Amniotic stem cell (primary cell): ENCODE data around the gene TCHH.
A peak's percentile ranks its signal among the peaks of the same experiment; 100 is the strongest.
"Not testable (repeated sequence)": the region's sequence is repeated elsewhere in the genome, so short reads cannot be mapped to it uniquely, and the experiment has no call there.

Source experiments
- DNase-seq: peaks from one replicate; lab custom pipeline; 2025; lab: John Stamatoyannopoulos, UW

TCHH gene

DNA sequence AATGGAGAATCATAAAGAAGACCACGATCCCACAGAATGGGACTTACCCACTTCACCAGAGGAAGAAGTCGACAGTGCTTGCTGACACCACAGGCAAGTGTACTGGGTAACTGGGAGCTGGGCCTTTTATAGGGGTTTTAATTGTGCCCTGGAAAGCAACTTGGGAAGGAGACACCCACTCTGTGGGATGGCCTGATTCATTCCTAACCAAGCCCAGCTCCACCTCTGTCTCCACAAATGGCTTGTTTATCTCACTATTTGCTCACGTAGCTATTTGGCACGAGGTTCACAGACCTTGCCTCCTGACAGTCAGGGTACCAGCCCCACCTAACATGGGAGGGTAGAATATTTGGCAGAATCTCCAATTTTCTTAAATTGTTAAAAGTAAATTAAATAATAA lies at the start of gene TCHH:
TSS of gene TCHH (minus strand) at position 101 of the 400 bp plus-strand sequence. CDS start 1,364 bp downstream, outside the sequence.
- DNase-seq = no peak

- no peak for DNase-seq
Measured at GRCh38 chr1:152164517-152165136, 49.4 kb upstream of the TCHH start.

DNA sequence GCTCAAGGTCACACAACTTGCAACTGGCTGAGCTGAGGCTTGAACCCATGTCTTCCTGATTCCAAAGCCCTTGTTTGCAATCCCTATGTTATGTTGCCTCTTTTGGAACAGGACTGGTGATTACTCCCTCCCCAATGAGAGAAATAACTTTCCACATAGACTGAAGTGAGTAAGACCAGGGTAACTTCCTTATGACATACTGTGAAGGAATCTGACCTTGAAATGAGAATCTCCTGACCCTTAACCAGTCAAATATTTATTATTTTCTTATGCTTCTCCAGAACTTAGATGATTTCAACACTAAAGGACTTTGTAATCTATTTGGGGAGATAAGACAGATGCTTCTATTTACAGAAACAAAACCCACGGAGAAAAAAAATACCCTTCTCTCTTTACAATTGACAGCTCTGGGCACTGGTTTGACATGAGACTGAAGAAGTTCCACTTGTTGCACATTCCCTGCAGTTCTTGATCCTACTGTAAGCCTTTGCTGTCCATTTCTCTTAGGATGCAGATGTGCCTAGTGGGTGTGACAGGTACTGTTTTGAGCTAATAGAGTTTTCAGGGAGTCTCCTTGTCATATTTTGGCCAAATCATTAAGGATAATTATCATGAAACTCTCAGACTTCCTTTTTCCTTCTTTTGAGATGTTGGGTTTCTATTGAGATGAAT lies 47.7 kb upstream of the TCHH start:
- no peak for DNase-seq

DNA sequence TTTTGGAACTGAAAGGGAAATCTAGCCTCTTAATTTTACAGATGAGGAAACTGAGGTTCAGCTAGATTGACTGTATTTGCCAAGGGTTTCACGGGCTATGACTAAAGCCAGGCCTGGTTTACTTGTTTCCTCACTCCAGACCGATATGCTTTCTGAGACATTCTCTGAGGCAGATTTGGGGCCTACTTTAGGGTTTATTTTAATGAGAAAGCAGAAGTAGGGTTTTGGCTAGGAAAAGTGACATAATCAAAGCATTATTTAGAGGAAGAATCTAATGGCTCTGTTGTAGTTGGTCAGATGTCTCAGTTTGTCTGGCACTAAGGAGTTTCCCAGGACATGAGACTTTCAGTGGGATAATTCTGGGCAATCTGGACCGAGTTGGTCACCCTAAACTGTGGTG lies 45.3 kb upstream of the TCHH start:
- DNase-seq = no peak

DNA sequence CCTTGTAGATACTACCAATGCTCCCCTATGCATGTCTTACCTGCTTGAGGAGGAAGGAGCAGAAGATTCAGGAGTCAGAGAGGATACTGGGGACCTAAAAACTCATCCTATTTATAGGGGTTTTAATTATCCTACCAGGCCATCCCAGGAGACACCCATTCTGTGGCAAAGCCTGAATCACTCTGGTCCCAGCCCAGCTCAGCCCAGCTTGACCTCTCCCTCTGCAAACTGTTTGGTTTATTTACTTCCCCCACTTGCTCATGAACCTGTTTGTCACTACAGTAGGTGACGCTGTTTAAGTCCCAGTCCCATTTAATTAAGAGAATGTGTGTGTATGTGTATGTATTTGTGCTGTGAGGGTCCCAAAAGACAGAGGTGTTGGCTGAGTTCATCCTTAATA lies 43.9 kb upstream of the TCHH start, which contains the start of gene RPTN:
TSS of gene RPTN (minus strand) at position 85 of the 400 bp plus-strand sequence. CDS start 1,339 bp downstream, outside the sequence.
- no peak for DNase-seq

GRCh38 chr1:152153996-152154395 lies 38.8 kb upstream of the TCHH start:
- no peak for DNase-seq

DNA sequence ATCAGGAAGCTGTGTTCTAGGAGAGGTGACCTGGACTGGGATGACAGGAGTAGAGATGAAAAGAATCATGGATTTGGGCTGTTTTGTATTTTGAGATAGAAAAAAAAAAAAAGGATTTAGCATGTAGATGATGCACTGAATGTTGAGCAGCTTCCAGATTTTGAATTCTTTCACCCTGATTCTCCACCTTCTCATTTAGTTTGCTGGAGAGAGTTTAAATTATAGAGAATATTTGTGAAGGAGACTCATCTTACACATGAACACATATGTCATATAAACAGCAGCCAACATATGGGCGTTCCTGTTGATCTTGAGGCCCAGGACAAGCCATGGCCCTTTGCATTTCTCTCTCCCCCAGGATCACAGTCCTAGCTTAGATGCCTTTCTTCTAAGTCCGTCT lies 36.4 kb upstream of the TCHH start:
- DNase-seq = no peak

GRCh38 chr1:152148981-152149380 lies 33.7 kb upstream of the TCHH start:
- DNase-seq = no peak

GRCh38 chr1:152148051-152148450 lies 32.8 kb upstream of the TCHH start:
- DNase-seq = no peak

DNA sequence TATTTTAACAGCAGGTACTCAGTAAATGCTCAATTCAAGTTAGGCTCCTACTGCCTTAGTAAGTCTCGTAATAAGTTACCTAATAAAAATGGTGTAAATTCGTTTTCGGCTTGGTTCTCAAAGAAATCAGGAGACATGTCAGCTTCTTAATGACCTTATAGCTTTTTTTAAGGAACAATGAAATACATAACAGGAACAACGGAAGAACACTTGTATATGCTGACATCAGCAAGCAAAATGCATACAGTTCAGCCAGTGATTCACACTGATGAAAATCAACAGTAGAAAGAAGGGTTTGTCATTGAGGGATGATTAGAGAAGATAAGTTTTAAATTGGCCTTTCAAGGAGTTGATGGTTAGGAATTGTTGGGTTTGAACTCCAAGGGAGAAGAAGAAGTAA lies 30.5 kb upstream of the TCHH start:
- no peak for DNase-seq

DNA sequence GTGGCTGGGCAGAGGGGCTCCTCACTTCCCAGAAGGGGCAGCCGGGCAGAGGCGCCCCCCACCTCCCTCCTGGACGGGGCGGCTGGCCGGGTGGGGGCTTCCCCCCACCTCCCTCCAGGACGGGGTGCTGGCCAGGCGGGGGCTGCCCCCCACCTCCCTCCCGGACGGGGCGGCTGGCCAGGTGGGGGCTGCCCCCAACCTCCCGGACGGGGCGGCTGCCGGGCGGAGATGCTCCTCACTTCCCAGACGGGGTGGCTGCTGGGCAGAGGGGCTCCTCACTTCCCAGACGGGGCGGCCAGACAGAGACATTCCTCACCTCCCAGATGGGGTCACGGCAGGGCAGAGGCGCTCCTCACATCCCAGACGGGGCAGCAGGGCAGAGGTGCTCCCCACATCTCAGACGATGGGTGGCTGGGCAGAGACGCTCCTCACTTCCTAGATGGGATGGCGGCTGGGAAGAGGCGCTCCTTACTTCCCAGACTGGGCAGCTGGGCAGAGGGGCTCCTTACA lies 29.5 kb upstream of the TCHH start:
- not testable (repeated sequence) for DNase-seq

DNA sequence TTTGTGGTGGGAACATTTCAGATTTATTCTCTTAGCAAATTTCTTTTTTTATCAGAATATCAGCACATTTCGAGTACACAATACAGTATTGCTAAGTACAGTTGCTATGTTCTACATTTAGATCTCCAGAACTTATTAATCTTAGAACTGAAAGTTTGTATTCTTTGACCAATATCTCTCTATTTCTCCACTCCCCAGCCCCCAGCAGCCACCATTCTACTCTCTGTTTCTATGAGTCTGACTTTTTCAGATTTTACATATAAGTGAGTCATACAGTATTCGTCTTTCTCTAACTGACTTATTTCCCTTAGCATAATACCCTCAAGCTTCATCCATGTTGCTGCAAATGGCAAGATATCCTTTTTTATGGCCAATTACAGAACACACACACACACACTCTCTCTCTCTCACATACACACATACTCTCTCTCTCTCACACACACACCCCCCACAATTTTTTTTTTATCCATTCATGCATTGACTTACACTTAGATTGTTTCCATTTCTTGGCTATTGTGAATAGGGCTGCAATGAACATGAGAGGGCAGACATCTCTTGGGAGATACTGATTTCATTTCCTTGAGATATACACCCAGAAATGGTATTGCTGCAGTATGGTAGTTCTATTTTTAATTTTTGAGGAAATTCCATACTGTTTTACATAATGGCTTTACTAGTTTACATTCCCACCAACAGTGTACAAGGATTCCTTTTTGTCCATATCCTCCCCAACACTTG lies 28.1 kb upstream of the TCHH start:
- DNase-seq = no peak

DNA sequence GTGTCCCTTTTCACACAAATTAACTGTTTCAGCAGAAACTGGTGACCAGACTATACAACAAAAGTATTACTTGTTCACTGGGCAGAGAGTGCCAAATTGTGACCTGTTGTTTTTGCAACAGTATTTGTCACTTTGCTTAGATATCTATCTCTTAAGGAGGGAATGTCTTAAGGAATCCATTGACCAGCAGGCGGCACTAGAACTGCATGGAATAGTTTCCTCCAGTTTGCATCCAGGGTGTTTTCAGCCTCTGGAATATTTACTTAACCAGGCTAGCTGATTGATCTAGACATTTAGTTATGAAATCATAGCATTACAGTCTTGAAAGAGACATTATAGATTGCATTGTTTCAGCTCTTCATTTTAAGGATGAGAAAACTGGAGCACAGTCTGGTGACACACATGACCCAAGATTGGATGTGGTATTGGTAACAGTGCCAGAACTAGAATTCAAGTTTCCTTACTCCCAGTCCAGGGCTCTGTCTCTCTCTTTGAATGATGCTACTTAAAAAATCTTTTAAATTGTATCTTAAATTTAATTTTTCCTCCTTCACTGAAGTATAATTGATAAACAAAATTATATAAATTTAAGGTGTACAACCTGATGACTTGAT lies 26.8 kb upstream of the TCHH start:
- peak; percentile 31 for DNase-seq

DNA sequence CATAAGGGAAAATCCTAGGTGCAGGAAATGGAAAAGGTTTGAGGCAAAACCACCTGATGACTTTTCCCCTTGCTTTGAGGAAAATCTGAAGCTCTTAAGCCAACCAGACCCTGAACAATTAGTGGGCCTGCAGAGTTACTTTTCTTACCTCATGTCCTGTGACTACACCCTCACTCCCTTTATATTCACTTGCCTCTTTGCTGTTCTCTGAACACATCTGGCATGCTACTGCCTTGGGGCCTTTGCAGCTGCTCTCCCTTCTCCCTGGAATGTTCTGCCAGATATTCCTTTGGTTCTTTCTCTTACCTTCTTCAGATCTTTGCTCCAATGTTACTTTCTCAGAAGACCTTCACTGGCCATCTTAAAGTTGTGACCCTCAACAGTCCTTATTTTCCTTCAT lies 22.0 kb upstream of the TCHH start:
- no peak for DNase-seq

DNA sequence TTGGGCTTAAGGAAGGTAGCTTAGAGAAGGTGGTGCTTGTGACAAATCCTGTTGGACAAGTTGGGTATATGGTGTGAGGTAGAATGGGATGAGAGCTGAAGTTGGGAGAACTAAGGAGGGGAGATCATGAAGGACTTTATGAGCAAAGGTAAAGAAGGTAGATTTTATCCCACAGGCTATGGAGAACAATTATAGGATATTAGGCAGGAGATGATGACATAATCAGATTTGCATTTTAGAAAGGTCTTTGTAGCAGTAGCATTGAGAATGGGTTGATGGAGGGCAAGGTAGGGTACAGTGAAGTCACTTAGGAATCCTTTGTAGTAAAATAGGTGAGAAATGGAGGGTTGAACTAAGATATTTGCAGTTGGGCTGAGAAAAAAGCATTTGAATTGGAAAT lies 14.9 kb upstream of the TCHH start:
- no peak for DNase-seq

- DNase-seq = no peak
Measured at GRCh38 chr1:152127673-152128072, 12.4 kb upstream of the TCHH start.

DNA sequence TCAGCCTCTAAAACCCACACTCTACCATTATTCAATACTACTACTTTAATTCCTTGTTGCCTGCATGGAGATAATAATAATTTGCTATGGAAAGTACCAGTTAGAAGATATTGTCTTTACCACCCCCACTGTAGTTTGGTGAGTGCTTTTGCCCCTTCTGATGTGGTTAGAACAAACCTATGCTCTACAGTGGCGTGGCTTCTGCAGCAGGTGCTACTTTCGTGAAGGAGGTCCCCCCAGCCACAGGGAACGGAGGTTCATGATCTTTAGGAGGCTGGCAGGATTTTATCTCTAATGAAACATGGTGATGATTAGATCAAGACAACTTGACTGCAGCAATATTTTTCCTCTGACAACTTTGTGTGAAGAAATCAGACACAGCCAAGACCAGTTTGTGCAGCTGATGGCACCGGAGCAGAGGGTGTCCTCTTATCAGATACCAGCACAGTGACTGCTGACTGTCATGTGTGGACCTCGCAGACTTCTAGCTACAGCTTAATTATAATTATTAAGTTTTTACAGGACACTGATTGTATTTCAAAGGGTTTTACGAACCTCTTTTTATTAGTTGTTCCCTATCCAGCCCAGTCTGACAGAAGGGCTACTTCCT lies 10.7 kb upstream of the TCHH start:
- no peak for DNase-seq

DNA sequence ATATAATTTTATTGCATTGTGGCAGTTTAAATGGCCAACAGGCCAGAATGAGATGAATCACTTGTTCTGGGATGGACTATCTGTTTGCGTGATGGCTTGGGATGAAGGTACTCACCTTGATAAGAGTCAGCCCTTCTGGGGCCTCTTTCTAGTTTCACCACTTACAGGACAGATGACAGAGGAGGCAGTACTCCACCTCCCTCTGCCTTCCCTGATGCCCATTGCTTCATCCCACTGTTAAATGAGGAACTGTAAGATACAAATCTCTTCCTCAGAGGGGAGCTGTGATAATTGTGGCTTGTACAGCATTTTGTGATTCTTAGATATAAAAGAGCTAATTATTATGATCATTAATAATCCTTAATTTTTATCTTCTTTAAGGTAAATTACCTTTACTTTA lies 3.7 kb upstream of the TCHH start:
- no peak for DNase-seq

GRCh38 chr1:152112885-152113432 lies 2.3 kb downstream of the TCHH start:
- no peak for DNase-seq

- DNase-seq = no peak
Measured at GRCh38 chr1:152112101-152112884, 3.0 kb downstream of the TCHH start.

GRCh38 chr1:152111515-152111968 lies 3.7 kb downstream of the TCHH start:
- DNase-seq = no peak
